GM21529 (cell line): ENCODE measurements around the gene TANK.

ENCODE experiments used
- ATAC-seq: cut with Tn5 transposase; IDR thresholded peaks from one replicate; pipeline ENCODE4 v1.9.1; 2021; ENCODE audit not compliant: unreplicated experiment

The TANK gene, protein sequence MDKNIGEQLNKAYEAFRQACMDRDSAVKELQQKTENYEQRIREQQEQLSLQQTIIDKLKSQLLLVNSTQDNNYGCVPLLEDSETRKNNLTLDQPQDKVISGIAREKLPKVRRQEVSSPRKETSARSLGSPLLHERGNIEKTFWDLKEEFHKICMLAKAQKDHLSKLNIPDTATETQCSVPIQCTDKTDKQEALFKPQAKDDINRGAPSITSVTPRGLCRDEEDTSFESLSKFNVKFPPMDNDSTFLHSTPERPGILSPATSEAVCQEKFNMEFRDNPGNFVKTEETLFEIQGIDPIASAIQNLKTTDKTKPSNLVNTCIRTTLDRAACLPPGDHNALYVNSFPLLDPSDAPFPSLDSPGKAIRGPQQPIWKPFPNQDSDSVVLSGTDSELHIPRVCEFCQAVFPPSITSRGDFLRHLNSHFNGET

GRCh38 chr2:161160226-161161073, at the start of gene TANK:
TANK (plus strand) TSS chr2:161160428; CDS start chr2:161179663, 19,235 bp downstream.
- ATAC-seq, result peak; percentile 86

GRCh38 chr2:161111531-161111930, 48.7 kb upstream of the TANK start:
- no peak for ATAC-seq

GRCh38 chr2:161112908-161113307, 47.3 kb upstream of the TANK start:
- no peak for ATAC-seq

GRCh38 chr2:161113693-161114575, 46.3 kb upstream of the TANK start:
- ATAC-seq, result no peak

GRCh38 chr2:161115205-161115604, 45.0 kb upstream of the TANK start:
- no peak for ATAC-seq

DNA sequence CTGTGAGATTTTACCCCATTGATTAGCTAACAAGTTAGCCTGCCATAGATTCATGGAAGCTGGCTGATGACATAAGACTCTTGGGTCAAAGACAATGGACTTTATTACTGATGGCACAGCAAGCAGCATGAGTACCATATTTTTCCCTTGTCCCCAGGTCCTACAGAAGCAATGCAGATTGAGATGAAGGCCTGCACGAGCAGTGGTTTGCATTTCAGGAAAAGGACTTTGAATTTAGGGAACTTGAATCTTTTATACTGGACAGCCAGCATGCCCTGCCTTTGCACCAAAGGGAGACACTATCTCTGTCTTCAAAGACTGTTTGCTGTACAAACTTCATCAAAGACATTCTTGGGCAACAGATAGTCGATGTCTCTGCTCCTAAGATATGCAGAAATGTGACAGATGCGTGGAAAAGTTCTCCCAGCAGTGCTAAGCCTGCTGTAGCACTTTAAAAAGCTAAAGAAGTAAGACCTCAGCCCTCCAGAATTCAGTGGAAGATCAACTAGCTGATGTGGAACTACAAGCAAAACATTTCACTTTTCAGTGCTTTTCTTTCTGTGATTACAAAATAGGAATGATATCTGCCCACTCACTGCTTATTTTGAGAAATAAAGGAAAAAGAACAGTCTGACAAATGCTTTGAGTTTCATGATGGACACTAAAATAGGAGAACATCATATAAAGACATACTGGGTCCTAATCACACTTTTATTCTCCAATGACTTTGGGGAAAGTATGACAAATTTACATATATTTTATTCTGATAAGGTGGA, 44.4 kb upstream of the TANK start:
- ATAC-seq, result no peak

DNA sequence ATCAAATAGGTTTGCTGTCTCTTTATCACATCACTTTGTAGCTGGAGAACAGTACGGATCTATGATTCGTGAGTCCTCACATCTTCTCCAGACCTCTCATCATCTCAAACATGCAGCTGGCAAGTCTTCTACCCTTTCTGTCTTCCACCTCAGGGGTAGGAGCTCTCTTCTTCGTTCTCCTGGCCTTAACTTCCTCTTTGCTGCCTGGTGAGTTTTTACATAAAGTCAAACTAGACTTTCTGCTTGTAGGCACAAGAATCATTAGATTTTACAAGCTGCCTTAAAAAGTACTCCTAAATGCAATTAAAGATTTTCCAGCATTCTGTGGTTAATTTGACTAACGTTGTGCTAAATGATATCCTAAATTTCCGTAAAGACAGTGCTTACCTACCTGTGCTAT, 43.7 kb upstream of the TANK start:
- no peak for ATAC-seq

DNA sequence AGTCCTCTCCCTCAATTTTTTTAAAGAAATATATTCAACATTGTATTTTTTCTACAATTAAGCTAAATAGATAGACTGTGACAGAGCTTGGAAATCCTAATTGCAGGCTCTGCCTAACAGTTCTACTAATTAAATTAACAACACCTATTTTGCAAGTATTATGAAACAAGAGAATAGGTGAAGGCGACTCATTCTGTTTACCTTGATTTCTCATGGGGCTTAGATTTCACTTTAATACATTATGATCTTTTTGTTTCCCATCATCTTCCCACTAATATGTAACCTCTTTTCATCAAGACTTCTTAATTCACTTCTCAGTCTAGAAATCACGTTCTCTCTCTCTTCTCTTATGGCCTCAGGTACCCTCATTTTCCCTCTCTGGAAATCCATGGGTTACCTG, 42.7 kb upstream of the TANK start:
- no peak for ATAC-seq

GRCh38 chr2:161118722-161119121, 41.5 kb upstream of the TANK start:
- no peak for ATAC-seq

DNA sequence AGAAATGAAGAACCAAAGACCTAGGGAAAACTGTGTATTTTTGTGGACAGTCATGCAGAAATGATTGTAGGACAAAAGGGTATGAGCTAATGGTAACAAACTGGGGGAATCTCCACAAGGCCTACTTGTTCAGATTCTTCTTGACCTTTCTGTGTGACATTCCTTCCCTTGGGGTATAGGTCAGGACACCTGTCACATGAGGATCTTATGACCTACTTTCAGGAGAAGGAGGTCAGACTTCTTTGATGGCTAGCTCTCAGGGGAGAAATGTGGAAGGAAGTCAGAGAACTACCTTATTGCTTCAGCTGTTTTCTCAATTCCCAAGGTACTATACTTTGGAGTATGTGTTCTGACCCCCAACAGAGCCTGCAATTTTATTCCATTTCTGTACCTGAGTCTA, 40.7 kb upstream of the TANK start:
- ATAC-seq, result no peak

- no peak for ATAC-seq
These were observed 39.5 kb upstream of the TANK start for GRCh38 chr2:161120775-161121174.

DNA sequence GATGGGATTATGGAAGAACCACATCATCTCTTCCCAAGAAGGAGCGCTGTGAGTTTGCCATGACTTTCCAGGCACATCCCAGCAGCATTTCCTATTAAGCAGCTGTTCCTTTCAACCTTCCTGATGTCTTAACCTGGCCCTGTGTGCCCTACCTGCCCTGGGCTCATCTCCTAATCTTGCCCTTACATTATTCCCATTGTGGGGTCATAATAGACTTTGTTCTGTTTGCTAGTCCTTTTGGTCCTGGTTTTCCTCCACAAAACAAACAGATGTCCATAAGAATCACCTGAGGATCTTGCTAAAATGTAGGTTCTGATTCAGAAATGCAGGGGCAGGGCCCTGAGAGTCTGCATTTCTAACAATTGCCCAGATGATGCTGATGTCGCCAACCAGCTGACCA, 38.6 kb upstream of the TANK start:
- no peak for ATAC-seq

DNA sequence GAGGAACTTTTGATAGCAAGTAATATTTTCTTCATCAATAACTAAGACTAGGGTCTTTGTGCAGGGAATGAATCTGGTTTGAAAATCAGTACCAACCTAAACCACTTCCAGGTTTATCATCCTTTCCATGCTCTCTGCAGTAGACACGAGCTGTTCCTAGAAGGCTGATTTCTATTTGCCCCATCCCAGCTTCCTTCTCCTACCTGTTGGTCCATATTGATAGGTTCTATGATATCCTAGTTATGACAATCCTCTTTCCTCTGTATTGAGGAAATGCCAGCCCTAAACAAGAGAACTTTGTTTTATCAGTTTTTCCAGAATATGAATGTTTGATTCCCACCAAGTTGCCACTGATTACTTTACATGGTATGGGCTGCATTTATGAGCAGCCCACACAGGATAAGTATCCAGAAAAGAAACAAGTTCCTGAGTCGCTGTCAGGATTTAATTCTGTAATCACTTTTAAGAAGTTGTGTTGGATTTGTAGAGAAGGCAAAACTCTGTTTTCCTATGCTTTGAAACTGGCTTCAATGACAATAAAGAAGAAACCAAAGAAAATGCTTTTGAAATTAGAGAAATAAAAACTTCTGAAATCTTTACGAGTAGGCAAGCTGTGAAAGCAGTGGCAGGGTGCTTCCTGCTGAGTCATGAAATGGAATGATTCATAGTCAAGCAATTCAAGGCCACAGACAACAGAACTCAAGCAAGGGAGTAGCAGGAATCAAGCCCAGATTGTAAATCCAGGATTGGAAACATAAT, 37.3 kb upstream of the TANK start:
- peak; percentile 50 for ATAC-seq

DNA sequence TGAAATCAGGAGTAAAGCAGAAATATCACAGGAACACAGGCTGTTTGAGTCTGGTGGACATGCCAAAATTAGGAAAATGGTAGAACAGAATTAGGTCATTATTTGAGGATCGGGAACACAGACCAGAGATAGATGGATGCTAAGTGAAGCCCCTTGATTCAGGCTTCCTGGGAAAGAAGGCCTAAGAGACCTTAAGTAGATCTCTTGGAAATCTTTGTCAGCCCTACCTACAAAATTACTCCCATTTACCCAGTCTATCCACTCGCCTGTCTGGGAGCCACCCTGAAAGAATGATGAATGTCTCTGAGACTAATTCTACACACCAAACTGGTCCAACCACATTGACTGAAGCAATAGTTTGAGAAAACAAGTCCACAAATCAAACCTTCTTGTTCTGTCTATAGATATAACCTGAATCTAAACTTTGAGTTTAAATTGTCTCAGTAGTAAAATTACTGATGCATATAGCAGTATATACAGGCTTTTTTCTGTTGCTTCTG, 36.6 kb upstream of the TANK start:
- no peak for ATAC-seq

- ATAC-seq, result peak; percentile 61
These were observed 36.0 kb upstream of the TANK start for GRCh38 chr2:161124201-161124600.

GRCh38 chr2:161128885-161129284, 31.3 kb upstream of the TANK start:
- no peak for ATAC-seq

DNA sequence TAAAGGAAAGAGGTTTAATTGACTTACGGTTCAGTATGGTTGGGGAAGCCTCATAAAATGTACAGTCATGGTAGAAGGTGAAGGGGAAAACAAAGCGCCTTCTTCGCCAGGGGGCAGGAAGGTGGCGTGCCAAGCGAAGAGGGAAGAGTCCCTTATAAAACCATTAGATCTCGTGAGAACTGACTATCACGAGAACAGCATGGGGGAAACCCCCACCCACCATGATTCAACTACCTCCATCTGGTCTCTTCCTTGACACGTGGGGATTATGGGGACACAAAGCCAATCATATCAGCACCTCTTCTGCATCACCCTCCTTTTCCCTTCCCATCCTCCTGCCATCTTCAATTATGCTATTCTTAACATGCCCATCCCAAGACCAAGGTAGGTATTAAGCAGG, 29.9 kb upstream of the TANK start:
- no peak for ATAC-seq

GRCh38 chr2:161131074-161131680, 29.1 kb upstream of the TANK start:
- no peak for ATAC-seq

DNA sequence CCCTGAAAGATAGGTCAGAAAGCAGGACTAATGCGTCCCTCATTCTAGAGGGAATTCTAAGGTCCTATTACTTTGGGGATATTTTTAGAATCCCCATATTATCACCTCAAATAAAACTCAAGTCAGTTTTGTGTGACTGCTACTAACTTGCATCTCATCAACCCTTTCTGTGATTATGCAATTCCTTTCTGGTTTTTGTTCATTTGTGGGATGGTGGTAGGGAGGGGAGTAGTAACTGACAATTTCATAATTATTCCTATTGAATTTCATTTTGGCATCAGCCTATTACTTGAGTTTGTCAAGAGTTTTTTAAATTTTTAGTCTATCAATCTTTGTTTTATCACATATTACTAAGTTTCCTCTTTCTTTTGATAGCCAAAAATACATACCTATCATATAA, 28.4 kb upstream of the TANK start:
- no peak for ATAC-seq
